NCI-H128 (cell line): ENCODE data around the gene LMBR1L.
"Not testable (repeated sequence)": the region's sequence is repeated elsewhere in the genome, so short reads cannot be mapped to it uniquely, and the experiment has no call there.

Experiments used
- DNase-seq: peaks from one replicate; lab custom pipeline; 2025; ENCODE audit not compliant: unreplicated experiment; lab: John Stamatoyannopoulos, UW

LMBR1L gene

DNA sequence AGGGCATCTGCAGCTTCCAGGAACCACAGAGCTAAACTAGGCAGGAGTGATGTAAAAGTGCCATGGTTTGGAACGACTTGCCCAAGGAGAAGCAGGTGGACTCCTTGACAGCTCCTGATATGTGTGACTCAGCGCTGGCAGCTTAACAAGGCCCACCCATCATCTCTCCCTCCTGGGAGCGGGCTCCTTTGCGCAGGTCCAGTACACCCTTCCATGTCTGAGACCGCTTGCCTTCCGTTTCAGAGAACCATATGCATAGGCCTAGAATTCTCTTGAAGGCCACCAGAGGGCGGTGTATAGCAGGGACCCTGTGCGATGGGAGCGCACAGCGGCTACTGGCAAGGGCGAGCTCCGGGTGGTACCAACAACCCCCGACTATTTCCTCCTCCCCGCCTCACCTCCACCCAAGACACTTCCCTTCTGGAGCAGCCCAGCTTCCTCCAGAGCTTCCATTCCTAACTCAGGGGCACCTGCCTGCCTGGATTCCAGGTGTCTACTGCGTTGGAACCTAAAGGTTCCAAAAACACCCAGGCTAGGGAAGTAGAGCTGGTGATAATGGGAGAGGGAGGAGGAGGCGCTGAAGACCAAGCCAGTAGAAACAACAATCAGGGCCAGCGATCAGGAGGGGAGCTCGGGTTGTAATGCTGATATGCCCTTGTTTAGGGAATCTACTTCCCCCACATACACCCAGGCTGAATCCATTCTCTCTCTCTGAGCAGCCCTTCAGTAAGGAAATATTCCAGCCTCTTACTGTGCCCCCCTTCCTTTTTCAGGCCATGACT lies 22.3 kb downstream of the LMBR1L start:
- DNase-seq: peak; percentile 76

GRCh38 chr12:49086116-49086515 lies 24.5 kb downstream of the LMBR1L start:
- DNase-seq: no peak

GRCh38 chr12:49084438-49084837 lies 26.2 kb downstream of the LMBR1L start:
- DNase-seq: no peak

GRCh38 chr12:49079793-49080192 lies 30.9 kb downstream of the LMBR1L start:
- DNase-seq: no peak

DNA sequence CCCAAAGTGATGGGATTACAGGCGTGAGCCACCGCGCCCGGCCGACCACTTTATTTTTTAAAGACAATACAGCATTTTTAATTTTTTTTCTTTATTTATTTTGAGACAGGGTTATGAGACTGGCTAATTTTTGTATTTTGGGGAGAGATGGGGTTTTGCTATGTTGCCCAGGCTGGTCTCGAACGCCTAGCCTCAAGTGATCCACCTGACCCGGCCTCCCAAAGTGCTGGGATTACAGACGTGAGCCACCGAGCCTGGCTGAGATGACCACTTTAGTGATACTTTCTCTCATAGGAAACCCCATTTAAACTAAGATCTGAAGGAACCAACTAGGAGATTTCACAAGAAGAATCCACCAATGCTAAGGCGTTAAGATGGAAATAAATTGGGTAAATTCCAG lies 39.7 kb downstream of the LMBR1L start:
- DNase-seq: no peak

- peak; percentile 94 for DNase-seq
Observed at GRCh38 chr12:49069507-49070346, 40.9 kb downstream of the LMBR1L start, which contains the start of gene RHEBL1. Gene RHEBL1, minus strand, starts transcription at chr12:49069979. Its CDS starts 194 bp downstream, at chr12:49069785.

- no peak for DNase-seq
Observed at GRCh38 chr12:49068879-49069506, 41.7 kb downstream of the LMBR1L start.

GRCh38 chr12:49066120-49066519 lies 44.5 kb downstream of the LMBR1L start:
- no peak for DNase-seq

DNA sequence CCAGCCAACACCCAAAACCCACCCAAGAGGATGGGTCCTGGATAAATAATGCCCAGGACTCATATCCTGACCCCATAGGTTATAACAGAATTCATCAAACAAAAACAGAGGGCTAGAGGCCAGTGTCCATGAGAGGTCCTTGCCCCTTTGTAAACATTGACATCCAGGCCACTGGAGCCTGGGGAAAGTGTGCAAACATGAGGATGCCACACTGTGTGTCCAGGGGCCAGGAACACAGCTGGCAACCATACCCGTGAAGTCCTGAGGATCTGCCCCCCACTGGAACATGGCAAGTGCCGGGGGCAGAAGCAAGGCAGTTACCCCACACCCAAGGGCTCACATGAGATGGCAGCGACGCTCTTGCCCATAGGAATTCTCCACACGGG lies 45.9 kb downstream of the LMBR1L start:
- no peak for DNase-seq

GRCh38 chr12:49061916-49062315 lies 48.7 kb downstream of the LMBR1L start:
- DNase-seq: not testable (repeated sequence)

- no peak for DNase-seq
Observed at GRCh38 chr12:49061157-49061650, 49.4 kb downstream of the LMBR1L start.

- DNase-seq: peak; percentile 93
Observed at GRCh38 chr12:49060237-49061156, 50.1 kb downstream of the LMBR1L start, which contains the start of gene KMT2D. Gene KMT2D, minus strand, starts transcription at chr12:49060794. Its CDS starts 5,470 bp downstream, at chr12:49055324.

DNA sequence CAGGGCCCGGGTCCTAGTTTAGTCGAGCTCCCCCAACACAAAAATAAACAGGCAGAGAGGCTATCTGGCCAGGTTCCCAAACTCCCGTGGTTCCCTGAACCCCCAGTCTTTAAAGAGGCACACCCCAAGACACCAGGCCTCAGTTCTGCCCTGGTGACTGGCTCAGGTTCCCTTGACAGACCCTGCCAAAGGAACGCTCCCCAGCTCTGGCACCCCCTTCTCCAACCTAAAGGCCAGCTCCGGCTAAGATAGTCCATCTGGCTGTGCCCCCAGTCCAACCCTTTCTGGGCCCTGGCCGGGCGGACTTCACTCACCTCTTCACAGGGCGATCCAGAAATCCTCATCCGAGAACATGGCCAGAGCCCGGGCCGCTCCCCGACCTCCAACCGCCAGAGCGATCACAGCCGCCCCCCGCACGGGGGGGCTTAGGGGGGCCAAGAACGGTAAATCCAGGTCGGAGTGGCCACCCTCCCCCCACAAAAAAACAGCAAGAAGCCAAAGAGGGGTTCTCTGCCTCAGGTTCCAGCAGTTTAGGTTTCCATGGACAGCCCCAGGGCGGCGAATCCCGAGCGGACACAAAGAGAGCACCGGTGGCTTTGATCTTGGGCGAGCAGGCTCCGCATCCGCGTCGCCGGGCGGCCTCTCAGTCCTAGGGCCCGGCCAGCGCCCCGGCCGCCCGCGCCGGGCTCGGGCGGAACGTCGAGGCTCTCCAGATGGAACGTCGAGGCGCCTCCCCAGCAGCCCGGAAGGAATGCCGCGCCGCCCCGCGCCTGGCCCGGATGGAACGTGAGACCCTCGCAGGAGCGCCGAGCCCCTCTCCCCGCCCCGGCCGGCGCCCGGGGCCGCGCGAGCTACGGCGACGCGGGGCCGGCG lies 51.1 kb downstream of the LMBR1L start:
- DNase-seq: no peak

GRCh38 chr12:49059045-49059298 lies 51.7 kb downstream of the LMBR1L start:
- no peak for DNase-seq

DNA sequence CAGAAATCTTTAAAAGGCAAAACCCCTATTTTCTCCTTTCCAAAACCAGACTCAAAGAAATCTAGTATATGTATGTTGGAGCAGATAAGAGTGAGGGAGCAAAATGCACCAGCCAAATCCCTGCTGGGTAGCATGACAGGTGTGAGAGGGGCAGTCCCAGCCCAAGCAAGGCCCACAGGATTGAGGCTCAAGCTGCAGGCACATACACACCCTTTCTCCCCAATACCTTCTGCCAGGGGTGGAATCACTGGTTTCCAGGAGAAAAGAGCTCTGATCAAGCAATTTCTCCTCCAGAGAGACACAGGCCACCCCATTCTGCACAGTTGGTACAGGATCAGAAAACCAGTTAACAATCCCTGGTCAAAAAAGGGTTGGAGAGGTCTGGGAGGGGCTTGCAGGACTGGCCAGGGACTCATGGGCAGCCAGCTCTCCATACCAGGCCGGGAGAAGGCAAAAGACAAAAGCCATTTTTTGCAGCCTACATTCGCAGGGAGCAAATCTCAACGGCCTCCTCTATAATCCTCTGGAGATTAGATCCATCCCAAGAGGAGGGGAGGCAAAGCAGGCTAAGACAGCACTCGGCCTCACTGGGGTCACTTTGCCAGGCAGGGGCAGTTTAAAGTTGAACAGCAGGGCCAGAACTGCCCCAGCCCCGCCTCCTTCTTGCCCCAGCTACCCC lies 52.1 kb downstream of the LMBR1L start:
- DNase-seq: no peak

DNA sequence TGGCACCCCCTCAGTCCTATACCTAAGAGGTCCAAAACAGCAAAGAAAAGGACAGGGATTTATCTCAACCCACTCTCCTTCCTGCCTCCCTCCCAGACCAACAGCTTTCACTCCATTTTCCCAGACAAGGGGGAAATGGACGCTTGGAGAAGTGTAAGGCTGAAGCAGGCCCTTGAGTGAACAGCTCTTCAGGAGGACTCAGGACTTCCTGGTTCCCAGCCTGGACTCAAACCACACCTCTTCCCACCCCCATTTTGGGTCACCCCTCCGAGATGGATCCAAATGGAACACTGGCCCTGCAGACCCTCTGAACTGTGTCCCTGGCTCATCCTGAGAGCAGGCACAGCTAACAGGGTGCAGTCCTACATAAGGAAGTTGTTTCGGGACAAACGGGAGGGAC lies 52.8 kb downstream of the LMBR1L start:
- DNase-seq: no peak

GRCh38 chr12:49055978-49056754 lies 54.5 kb downstream of the LMBR1L start:
- DNase-seq: no peak

- DNase-seq: no peak
Observed at GRCh38 chr12:49055092-49055491, 55.6 kb downstream of the LMBR1L start.
